Kidney epithelial cell (primary cell): Measurements from ENCODE around the gene AFF2. TPM values are rescaled to one million over a fixed set of nuclear protein-coding genes. Genes with fewer than 3 reads are reported as not detected.

Source experiments
- DNase-seq: peaks from one replicate; pipeline ENCODE4 v3.0.0-alpha.2; 2010; ENCODE audit warnings: low read depth
- H3K27me3 ChIP-seq: 2 replicates; pipeline ENCODE4 v1.6.0; 2011; ENCODE audit warnings: low read length; ENCODE audit not compliant: control insufficient read depth, insufficient read depth
- H3K36me3 ChIP-seq: 2 replicates; pipeline ENCODE4 v1.5.1; 2011; ENCODE audit warnings: low read length; ENCODE audit not compliant: control insufficient read depth, insufficient read depth
- H3K4me3 ChIP-seq: 2 replicates; pipeline ENCODE4 v1.5.1; 2011; ENCODE audit warnings: low read depth, mild to moderate bottlenecking, control low read depth, low read length
- total RNA-seq: library from RNA; depleted of rRNA; stranded (reverse); fragments of >200 nt; gene quantifications from 2 replicates; pipeline ENCODE4 v1.2.3, GENCODE V29; 2015
- TF ChIP-seq, protein P1 (sequence below): IDR thresholded peaks from 2 replicates; pipeline ENCODE4 v1.5.1; 2011; ENCODE audit warnings: mild to moderate bottlenecking, moderate library complexity, low read length, control low read depth, inconsistent platforms; ENCODE audit not compliant: insufficient read depth, poor library complexity, severe bottlenecking

Gene AFF2
- total RNA-seq, 1 donor from 2014 or later, result 1.3 TPM

DNA sequence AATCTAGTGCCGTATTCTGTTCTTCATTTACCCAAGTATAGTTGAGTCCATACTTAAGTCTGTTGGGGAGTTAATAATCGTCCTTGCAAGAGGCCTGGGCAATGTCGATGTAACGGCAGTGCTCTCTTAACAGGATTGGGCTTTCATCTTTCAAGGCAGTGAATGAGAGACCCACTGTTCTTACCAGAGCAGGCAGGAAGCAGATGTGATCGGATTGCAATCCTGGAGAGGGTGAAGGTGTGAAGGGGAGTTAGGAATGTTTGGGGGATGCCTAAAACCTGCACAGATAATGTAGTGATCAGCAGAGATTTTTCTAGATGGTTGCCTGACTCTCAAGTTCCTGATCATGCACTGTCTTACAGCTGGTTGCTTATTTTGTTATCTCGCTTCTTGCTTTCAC is 308.4 kb downstream of the AFF2 start:
- no peak for DNase-seq
- no peaks in the 10 kb centered on the region for H3K36me3 ChIP-seq
- H3K27me3 ChIP-seq, result no peaks in the 10 kb centered on the region
- TF ChIP-seq, protein P1, sequence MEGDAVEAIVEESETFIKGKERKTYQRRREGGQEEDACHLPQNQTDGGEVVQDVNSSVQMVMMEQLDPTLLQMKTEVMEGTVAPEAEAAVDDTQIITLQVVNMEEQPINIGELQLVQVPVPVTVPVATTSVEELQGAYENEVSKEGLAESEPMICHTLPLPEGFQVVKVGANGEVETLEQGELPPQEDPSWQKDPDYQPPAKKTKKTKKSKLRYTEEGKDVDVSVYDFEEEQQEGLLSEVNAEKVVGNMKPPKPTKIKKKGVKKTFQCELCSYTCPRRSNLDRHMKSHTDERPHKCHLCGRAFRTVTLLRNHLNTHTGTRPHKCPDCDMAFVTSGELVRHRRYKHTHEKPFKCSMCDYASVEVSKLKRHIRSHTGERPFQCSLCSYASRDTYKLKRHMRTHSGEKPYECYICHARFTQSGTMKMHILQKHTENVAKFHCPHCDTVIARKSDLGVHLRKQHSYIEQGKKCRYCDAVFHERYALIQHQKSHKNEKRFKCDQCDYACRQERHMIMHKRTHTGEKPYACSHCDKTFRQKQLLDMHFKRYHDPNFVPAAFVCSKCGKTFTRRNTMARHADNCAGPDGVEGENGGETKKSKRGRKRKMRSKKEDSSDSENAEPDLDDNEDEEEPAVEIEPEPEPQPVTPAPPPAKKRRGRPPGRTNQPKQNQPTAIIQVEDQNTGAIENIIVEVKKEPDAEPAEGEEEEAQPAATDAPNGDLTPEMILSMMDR, result no peak
- H3K4me3 ChIP-seq, result no peak overlapping the region

DNA sequence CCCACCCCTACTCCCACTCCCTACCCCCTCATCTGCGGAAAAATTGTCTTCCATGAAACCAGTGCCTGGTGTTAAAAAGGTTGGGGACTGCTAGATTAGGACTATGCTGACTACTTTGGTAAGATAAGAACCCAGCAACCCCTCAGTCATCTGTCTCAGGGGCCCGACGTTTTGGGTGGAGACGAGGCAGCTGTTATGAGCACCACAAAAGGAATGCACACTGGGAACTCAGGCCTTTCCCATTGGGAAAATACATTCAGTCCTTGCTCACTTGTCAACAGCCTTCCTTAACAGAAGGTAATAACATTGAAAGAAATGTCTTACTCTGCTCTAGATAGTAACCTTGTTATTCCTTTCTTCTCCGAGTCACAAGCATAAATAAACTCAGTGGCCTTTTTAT is 310.8 kb downstream of the AFF2 start:
- TF ChIP-seq, protein P1, result no peak
- H3K4me3 ChIP-seq, result no peak overlapping the region
- no peak for DNase-seq
- H3K36me3 ChIP-seq, result no peaks in the 10 kb centered on the region
- H3K27me3 ChIP-seq, result no peaks in the 10 kb centered on the region

DNA sequence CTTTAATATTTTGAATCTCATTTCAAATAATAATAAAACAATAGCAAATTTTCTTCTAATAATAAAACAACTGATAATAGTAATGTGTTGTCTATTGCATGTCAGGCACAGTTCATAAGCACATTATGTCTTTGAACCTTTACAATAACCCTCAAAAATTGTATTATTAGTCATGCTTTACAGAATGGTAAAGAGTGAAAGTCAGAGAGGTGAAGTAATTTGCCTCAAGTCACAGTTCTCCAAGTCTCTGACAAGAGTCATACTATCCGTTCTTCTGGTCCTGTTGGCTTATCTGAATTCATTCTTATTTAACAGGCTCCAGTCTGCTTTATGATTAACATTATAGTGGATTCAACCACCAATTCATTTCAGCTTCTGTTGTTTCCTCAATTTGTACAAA is 313.0 kb downstream of the AFF2 start:
- H3K36me3 ChIP-seq, result no peaks in the 10 kb centered on the region
- TF ChIP-seq, protein P1, result no peak
- DNase-seq, result no peak
- no peaks in the 10 kb centered on the region for H3K27me3 ChIP-seq
- no peak overlapping the region for H3K4me3 ChIP-seq

DNA sequence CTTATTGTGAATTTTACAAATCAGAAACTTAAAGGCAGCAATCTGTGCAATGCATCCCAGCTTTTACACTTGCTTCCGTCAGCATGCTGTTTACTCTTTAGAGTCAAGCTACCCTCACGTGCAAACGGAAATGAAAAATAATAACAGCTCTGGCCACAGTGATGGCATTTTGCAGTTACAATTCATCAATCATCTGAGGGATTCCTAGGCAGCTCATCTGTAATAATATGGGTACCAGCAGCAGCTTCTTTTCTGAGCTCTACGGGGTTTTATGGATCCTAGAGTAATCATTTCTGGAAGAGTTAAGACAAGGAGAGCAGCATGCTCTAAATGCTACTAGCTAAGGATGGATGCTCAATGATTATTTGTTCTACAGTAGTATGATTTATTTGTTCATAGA is 313.6 kb downstream of the AFF2 start:
- Histone ChIP-seq H3K27me3 (no peaks in the 10 kb centered on the region), H3K36me3 (no peaks in the 10 kb centered on the region), H3K4me3 (no peak overlapping the region)
- TF ChIP-seq, protein P1, result no peak
- no peak for DNase-seq

DNA sequence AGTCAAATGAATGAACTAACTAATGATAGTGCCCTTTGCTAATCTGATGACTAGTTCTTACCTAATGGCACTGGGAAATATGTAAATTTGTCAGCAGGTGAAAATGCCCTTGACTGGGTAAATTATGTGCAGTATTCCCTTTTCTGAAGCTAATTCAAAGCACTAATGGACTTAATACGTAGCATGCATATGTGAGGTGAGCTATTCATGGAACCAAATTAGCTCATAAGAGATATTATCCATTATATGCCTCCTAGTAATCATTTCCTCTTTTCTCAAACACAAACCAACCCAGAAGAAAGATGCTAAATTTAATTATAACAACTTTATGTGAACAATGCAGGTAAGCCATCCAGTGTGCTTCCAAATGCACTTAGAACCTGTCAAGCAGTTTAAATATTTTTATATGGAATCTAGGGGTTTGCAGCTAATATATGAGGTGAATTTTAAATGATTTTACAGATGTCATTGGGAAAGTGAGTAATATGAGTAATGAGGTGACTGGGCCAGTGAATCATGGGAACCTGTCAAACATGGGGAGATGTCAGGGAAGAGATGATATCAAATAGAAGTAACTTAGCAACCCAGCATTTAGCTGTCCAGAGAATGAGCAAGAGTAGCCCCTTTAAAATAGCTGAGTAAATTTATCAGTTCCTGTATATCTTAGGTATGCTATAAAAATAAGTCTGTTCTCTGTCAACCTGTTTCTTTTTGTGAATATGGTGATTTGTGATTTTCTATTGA is 315.0 kb downstream of the AFF2 start:
- no peaks in the 10 kb centered on the region for H3K36me3 ChIP-seq
- TF ChIP-seq, protein P1, result no peak
- H3K4me3 ChIP-seq, result no peak overlapping the region
- no peak for DNase-seq
- no peaks in the 10 kb centered on the region for H3K27me3 ChIP-seq

DNA sequence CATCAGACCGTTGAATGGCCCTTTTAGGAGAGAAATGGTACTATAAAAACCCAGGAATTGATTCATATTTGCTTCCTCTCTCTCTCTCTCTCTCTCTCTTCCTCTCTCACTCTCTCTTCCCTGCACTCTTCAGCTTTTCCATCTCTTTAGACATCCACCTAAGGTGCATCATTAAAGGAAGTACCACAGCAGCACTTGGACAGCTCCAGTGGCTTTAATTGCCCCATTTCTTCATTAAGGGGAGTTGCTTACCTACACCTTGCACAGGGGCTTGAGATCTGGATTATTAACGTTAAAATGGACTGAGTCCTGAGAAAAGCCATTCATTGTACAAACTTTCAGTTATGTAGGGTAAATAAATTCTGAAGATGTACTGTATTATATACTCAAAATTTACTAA is 323.6 kb downstream of the AFF2 start:
- TF ChIP-seq, protein P1, result no peak
- Histone ChIP-seq H3K36me3 (no peaks in the 10 kb centered on the region), H3K4me3 (no peak overlapping the region), H3K27me3 (no peaks in the 10 kb centered on the region)
- no peak for DNase-seq
